Heart right ventricle (tissue), 16 donors: ENCODE measurements around the gene KCNK10. TPM values are rescaled to one million over a fixed set of nuclear protein-coding genes. Genes with fewer than 3 reads are reported as not detected.

Experiments used
- ATAC-seq, 8 donors: fragments of 200-7000 bp; cut with Tn5 transposase; one replicate each; pipeline ENCODE4 v1.9.1; 2020; ENCODE audit warnings: mild to moderate bottlenecking in 8 of 8, moderate library complexity in 8 of 8, moderate number of reproducible peaks in 1 of 8
- DNase-seq, 2 donors: peaks; one replicate each; pipeline ENCODE4 v3.0.0-alpha.2; 2020
- H3K27ac ChIP-seq, 10 donors: fragments of 200-600 bp; sonication (generic) in 2 of 10; one replicate each; pipeline versions ENCODE4 v1.5.0 to v1.8.0; 2020 to 2022; ENCODE audit warnings: mild to moderate bottlenecking in 3 of 10
- H3K27me3 ChIP-seq, 7 donors: fragments of 200-600 bp; one replicate each; pipeline ENCODE4 v1.8.0; 2021 to 2022; ENCODE audit warnings: mild to moderate bottlenecking in 2 of 7
- H3K36me3 ChIP-seq, 9 donors: fragments of 200-600 bp; sonication (generic) in 1 of 9; one replicate each; pipeline versions ENCODE4 v1.5.0 to v1.8.0; 2020 to 2022; ENCODE audit warnings: mild to moderate bottlenecking in 2 of 9
- H3K4me1 ChIP-seq, 9 donors: fragments of 200-600 bp; sonication (generic) in 1 of 9; one replicate each; pipeline versions ENCODE4 v1.5.0 to v1.8.0; 2020 to 2022; ENCODE audit warnings: mild to moderate bottlenecking in 4 of 9
- H3K4me3 ChIP-seq, 10 donors: fragments of 200-600 bp; sonication (generic) in 2 of 10; one replicate each; pipeline versions ENCODE4 v1.5.0 to v1.8.0; 2020 to 2022; ENCODE audit warnings: mild to moderate bottlenecking in 7 of 10, moderate library complexity in 2 of 10
- H3K9me3 ChIP-seq, 11 donors: fragments of 200-600 bp in 10 of 11; sonication (generic) in 2 of 11; one replicate each; pipeline versions ENCODE4 v1.5.0 to v1.8.0; 2013 to 2022; ENCODE audit warnings: mild to moderate bottlenecking in 2 of 11, control low read depth in 1 of 11, moderate library complexity in 1 of 11
- WGBS, 2 donors: extraction: QIAGEN DNeasy Blood & Tissue Kit; methylation state at CpG; one replicate each; pipeline ENCODE4 v1.1.7; 2013; ENCODE audit warnings: inconsistent platforms in 1 of 2; 5-methylcytosine and 5-hydroxymethylcytosine counted together
- intact Hi-C, 10 donors: fragments of 100-400 bp; cut with DNase I; formaldehyde crosslinking; loops; one replicate each; pipeline versions ENCODE4 v1.11.1 to v1.14.2; 2022
- polyA plus RNA-seq, 2 donors: library from polyadenylated mRNA; stranded (reverse); fragments of 200-250 nt; gene quantifications; one replicate each; pipeline ENCODE4 v1.2.3, GENCODE V29; 2013
- total RNA-seq, 10 donors: library from RNA; stranded (reverse); fragmentation: NEBNext Ultra II Directional in 3 of 10; extraction: Animal tissue kit (Norgen Biotek cat#: 25700) in 3 of 10; gene quantifications; one replicate each; pipeline versions ENCODE4 v1.2.1 to v1.2.4, GENCODE V29; 2021 to 2023
- TF ChIP-seq, protein P1 (sequence below), 9 donors: fragments of 200-600 bp; sonication (generic) in 2 of 9; IDR thresholded peaks; one replicate each; pipeline versions ENCODE4 v1.5.0 to v1.8.0; 2021 to 2022; ENCODE audit warnings: antibody characterized with exemption in 9 of 9, mild to moderate bottlenecking in 5 of 9, moderate library complexity in 1 of 9
- donor health status: Arrhythmogenic right ventricular cardiomyopathy.
- donor health status: ischemic (EF 13 %, LVEDD 7.1; RV severe dilation, severe dysfunction).
- donor health status: healthy with polysubstance abuse.
- donor health status: DM: no; HTN: yes; CAD: no.
- donor health status: DM: no; HTN: no; CAD: no.
- donor health status: ischemic (EF 25% LVEDD 6.9; RV normal size, moderate dysfunction).
- donor health status: ischemic (EF 25% LVEDD 5.7; RV mildly dilated, moderate dysfunction).
- donor health status: healthy.
- donor health status: DM: yes; HTN: yes; CAD: no.
- donor health status: Ischemic cardiomyopathy.
- donor health status: ischemic (EF 35%, LVEDD 5.7; RV mildly dilated, moderate dysfunction).
- donor health status: nonischemic (EF 11% LVEDD 7.7; RV severe dilation, severe dysfunction).
- donor health status: DM: yes; HTN: yes; CAD: no.
- donor health status: PGD.
- donor health status: ischemic (EF 29% LVEDD 5.4; RV normal size, mild dysfunction).
- donor health status: nonischemic (EF 23%, LVEDD 6.1; RV moderate dilation, normal function).

Gene KCNK10
- total and polyA plus RNA-seq, 12 donors: 0.01 to 0.21 (median 0.11) TPM; not detected in 9

DNA sequence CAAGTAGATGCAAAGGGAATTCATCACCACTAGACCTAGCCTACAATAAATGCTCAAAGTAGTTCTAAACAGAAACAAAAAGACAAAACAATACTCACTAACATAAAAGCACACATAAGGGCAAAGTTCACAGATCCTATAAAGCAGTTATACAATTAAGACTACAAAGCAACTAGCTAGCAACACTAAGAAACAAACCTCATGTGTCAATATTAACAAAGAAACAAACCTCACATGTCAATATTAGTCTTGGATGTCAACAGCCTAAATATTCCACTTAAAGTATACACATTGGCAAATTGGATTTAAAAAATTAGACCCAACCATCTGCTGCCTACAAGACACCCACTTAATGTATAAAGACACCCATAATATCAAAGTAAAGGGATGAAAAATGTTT, 152.7 kb downstream of the KCNK10 start:
- TF ChIP-seq, protein P1, sequence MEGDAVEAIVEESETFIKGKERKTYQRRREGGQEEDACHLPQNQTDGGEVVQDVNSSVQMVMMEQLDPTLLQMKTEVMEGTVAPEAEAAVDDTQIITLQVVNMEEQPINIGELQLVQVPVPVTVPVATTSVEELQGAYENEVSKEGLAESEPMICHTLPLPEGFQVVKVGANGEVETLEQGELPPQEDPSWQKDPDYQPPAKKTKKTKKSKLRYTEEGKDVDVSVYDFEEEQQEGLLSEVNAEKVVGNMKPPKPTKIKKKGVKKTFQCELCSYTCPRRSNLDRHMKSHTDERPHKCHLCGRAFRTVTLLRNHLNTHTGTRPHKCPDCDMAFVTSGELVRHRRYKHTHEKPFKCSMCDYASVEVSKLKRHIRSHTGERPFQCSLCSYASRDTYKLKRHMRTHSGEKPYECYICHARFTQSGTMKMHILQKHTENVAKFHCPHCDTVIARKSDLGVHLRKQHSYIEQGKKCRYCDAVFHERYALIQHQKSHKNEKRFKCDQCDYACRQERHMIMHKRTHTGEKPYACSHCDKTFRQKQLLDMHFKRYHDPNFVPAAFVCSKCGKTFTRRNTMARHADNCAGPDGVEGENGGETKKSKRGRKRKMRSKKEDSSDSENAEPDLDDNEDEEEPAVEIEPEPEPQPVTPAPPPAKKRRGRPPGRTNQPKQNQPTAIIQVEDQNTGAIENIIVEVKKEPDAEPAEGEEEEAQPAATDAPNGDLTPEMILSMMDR (IDR thresholded peaks at IDR 0.05): no peak

GRCh38 chr14:88168498-88169165, 154.4 kb downstream of the KCNK10 start:
- Histone ChIP-seq H3K27ac (no peak overlapping the region), H3K27me3 (peaks cover 0 to 31% (median 6%) of the 10 kb centered on the region in 7 donors), H3K36me3 (no peaks in the 10 kb centered on the region), H3K4me1 (peaks cover 0 to 3% (median 0%) of the 10 kb centered on the region in 9 donors), H3K4me3 (no peak overlapping the region), H3K9me3 (peaks cover 0 to 13% (median 0%) of the 10 kb centered on the region in 11 donors)
- TF ChIP-seq, protein P1 (IDR thresholded peaks at IDR 0.05): peak; percentile 25 to 73 (median 64)
- DNase-seq: peak in 1 of 2 donors; percentile 21
- intact Hi-C loops: loop anchor here (2.0 to 10.0 kb wide), 7 partner anchors 151 to 224 kb away; no protein-coding TSS in a partner anchor
- 53 to 54% methylated on average over 3 of the region's 3 CpGs for WGBS, 2 donors
- peak in 7 of 8 donors; percentile 26 to 82 (median 68) for ATAC-seq

More for the DNA sequence above, 152.7 kb downstream of the KCNK10 start:
- Histone ChIP-seq H3K36me3 (no peaks in the 10 kb centered on the region), H3K27me3 (peaks cover 0 to 31% (median 6%) of the 10 kb centered on the region in 7 donors), H3K4me3 (no peak overlapping the region), H3K4me1 (peaks cover 0 to 3% (median 0%) of the 10 kb centered on the region in 9 donors), H3K9me3 (peaks cover 0 to 13% (median 0%) of the 10 kb centered on the region in 11 donors), H3K27ac (no peak overlapping the region)
- ATAC-seq: no peak
- intact Hi-C loops: loop anchor here in 1 of 10 donors (10.0 kb wide), 1 partner anchor 156 kb away; no protein-coding TSS in a partner anchor
- no peak for DNase-seq

GRCh38 chr14:88168025-88168424, 155.0 kb downstream of the KCNK10 start:
- peaks cover 0 to 3% (median 0%) of the 10 kb centered on the region in 9 donors for H3K4me1 ChIP-seq
- 86 to 95% methylated on average over 7 of the region's 7 CpGs for WGBS, 2 donors
- intact Hi-C loops: loop anchor here (2.0 to 10.0 kb wide), 7 partner anchors 151 to 223 kb away; no protein-coding TSS in a partner anchor
- H3K36me3 ChIP-seq: no peaks in the 10 kb centered on the region
- peak in 1 of 8 donors; percentile 17 for ATAC-seq
- peaks cover 0 to 13% (median 0%) of the 10 kb centered on the region in 11 donors for H3K9me3 ChIP-seq
- no peak for DNase-seq
- peaks cover 0 to 28% (median 7%) of the 10 kb centered on the region in 7 donors for H3K27me3 ChIP-seq
- no peak overlapping the region for H3K27ac ChIP-seq
- TF ChIP-seq, protein P1 (IDR thresholded peaks at IDR 0.05): no peak
- H3K4me3 ChIP-seq: no peak overlapping the region

DNA sequence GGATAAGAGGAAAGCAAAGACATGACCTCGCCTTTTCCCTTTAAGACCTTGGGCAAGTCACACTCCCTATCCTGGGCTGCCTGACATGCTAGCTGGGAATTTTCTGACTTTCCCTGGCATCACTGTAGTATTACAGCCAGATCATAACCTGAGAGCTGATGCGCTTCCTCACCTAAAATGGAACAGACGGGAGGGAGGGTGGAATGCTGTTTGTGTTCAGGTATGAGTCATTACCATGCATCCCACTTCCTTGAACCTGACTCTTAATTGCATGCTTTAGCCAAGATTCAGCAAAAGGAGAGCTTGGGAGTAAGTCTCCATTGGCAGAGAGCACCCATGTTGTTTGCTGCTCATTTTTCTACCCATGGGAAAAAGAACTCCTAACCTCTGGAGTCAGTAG, 156.5 kb downstream of the KCNK10 start:
- Histone ChIP-seq H3K9me3 (peaks cover 0 to 13% (median 0%) of the 10 kb centered on the region in 11 donors), H3K4me3 (no peak overlapping the region), H3K36me3 (no peaks in the 10 kb centered on the region), H3K27ac (no peak overlapping the region), H3K27me3 (peaks cover 0 to 33% (median 10%) of the 10 kb centered on the region in 7 donors), H3K4me1 (peaks cover 0 to 3% (median 0%) of the 10 kb centered on the region in 9 donors)
- DNase-seq: no peak
- WGBS, 2 donors: 72 to 85% methylated on average over 3 of the region's 3 CpGs
- TF ChIP-seq, protein P1 (IDR thresholded peaks at IDR 0.05): no peak
- no peak for ATAC-seq
- intact Hi-C loops: loop anchor here in 9 of 10 donors (5.0 to 10.0 kb wide), 5 partner anchors 149 to 222 kb away; no protein-coding TSS in a partner anchor
